ENCODE measurements around the gene TBCK.

Gene TBCK

DNA sequence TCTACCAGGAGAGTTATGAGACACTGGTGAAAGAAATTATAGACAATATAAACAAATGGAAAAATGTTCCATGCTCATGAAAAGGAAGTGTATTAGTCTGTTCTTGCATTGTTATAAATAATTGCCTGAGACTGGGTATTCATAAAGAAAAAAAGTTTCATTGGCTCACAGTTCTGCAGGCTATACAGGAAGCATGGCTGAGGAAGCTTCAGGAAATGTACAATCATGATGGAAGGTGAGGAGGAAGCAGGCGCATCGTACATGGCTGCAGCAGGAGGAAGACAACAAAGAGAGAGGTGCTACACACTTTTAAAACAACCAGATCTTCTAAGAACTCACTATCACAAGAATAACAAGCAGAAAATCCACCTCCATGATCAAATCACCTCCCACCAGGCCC, 236.4 kb downstream of the TBCK start:
- no peak for DNase-seq (ENCODE audit: extremely low read depth, low read depth)
- TF ChIP-seq, protein P1, sequence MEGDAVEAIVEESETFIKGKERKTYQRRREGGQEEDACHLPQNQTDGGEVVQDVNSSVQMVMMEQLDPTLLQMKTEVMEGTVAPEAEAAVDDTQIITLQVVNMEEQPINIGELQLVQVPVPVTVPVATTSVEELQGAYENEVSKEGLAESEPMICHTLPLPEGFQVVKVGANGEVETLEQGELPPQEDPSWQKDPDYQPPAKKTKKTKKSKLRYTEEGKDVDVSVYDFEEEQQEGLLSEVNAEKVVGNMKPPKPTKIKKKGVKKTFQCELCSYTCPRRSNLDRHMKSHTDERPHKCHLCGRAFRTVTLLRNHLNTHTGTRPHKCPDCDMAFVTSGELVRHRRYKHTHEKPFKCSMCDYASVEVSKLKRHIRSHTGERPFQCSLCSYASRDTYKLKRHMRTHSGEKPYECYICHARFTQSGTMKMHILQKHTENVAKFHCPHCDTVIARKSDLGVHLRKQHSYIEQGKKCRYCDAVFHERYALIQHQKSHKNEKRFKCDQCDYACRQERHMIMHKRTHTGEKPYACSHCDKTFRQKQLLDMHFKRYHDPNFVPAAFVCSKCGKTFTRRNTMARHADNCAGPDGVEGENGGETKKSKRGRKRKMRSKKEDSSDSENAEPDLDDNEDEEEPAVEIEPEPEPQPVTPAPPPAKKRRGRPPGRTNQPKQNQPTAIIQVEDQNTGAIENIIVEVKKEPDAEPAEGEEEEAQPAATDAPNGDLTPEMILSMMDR (IDR thresholded peaks at IDR 0.05; ENCODE audit: low read depth, low read length), result no peak

DNA sequence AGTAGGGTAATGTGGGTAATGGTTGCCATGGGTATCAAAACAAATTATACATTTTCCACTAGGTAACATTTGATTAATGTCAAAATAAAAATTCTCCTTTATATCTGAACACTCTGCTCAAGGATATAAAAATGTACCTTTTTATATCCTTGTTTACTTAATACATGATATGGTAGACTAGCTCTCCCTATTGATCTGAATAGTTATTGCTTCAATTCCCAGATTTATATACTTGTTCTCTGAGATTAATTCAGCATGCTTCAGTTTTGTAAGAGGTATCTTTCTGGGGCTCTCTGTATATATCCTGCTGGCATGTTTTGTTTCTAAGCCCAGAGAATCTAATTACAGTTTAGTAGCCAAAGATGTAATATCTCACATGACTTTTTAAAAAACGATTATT, 251.0 kb downstream of the TBCK start:
- DNase-seq (ENCODE audit: extremely low read depth, low read depth), result no peak
- TF ChIP-seq, protein P1 (IDR thresholded peaks at IDR 0.05; ENCODE audit: low read depth, low read length), result no peak; the same call in 1 of the 2 replicates

DNA sequence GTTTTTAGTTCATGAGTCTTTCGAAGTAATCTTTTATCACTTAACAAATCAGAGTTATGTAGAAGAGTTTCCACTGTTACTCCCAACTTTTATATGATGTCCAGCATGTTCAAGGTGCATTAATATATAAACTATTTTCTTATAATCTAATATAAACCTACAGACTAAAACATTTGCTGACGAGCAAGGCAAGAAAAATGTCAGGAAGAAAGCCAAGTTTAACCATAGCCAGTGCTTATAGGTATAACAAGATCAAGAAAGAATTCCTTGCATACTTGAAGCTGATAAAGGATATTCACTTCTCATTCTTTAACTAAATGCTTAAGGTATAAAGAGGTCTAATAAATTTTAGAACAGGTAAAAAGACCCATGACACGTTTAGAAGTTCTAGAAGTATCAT, 253.0 kb downstream of the TBCK start:
- TF ChIP-seq, protein P1 (IDR thresholded peaks at IDR 0.05; ENCODE audit: low read depth, low read length), result no peak
- no peak for DNase-seq (ENCODE audit: extremely low read depth, low read depth)

DNA sequence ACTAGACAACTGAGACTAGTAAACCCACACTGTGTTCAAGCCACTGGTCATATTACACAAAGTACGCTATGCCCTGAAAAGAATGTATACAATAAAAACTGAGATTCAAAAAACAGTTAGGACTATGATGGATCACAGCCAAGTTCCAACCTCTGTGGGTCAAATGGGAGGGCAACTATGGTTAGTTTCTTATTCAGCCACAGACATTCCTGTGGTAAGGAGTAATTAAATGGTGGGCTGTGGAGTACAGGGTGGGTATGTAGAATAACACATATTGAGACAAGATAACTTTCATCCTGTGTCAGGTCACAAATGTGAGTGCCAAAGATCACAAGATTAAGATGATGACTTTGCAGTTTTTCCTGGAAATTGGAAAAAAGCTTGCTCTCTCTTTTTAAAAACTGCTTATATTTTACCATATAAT, 253.5 kb downstream of the TBCK start:
- TF ChIP-seq, protein P1 (IDR thresholded peaks at IDR 0.05; ENCODE audit: low read depth, low read length), result no peak
- DNase-seq (ENCODE audit: extremely low read depth, low read depth), result peak; percentile 23

DNA sequence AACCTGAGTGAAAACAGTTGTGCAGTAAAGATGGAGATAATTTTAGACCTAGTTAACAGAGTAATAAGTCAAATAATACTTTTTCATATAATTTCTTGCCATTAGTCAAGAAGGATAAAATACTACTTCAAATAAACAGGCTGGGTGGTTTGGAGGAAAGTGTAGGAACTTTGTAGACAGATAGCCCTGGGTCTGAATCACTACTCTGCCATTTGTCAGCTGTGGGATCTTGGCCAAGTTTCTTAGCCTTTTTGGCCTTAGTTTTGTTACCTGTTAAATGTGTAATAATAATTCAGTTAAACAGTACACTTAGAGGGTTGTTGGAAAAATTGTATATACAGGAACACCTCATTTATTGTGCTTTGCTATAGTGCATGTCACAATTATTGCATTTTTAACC, 257.1 kb downstream of the TBCK start:
- TF ChIP-seq, protein P1 (IDR thresholded peaks at IDR 0.05; ENCODE audit: low read depth, low read length), result no peak

DNA sequence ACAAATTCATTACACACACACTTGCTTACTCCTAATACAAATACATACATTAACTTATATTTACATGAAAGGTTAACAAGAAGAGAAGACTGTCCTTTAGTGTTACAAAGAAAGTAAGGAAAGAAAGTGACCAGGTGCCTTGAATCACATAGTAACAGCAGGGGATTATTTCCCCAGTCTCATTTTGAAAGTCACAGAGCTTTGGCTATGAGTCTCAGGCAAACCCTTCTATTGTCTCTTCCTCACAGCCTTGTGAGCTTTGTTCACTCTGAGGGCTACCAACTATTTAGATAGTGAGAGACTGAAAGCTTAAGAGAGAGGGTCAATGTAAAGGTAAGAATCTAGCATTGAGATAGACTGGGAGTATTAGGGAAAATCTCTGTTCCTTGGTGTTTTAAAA, 259.1 kb downstream of the TBCK start:
- TF ChIP-seq, protein P1 (IDR thresholded peaks at IDR 0.05; ENCODE audit: low read depth, low read length), result no peak

More for the DNA sequence above, 257.1 kb downstream of the TBCK start:
- no peak for DNase-seq (ENCODE audit: extremely low read depth, low read depth)

DNA sequence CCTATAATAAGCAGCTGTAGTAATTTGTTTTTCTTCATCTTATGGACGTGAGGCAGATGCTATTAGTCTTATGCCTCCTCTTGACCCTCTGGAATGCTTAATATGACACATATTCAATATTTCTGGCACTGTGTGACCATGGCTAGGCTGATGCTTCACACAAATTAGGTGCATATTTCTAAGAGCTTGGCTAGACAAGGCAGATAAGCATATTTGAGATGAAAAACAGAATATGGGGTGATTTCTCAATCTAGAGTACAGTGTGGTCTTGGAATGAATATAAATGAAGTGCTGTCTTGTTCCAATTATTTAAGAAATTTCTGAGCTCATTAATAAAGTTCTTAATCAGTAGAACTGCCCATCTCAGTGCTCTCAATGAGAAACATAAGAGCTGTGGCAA, 264.5 kb downstream of the TBCK start:
- DNase-seq (ENCODE audit: extremely low read depth, low read depth), result no peak
- TF ChIP-seq, protein P1 (IDR thresholded peaks at IDR 0.05; ENCODE audit: low read depth, low read length), result no peak

More for the DNA sequence above, 259.1 kb downstream of the TBCK start:
- no peak for DNase-seq (ENCODE audit: extremely low read depth, low read depth)

All from AG09319 (cell line).